GM23338 (cell line): ENCODE results near the gene SERPINH1.

Source experiments
- CTCF ChIP-seq, 2 experiments: fragments of 200-600 bp in 1 of 2; sonication (generic) in 1 of 2; conservative IDR thresholded peaks; 2 replicates each; pipeline versions ENCODE4 v1.5.1 to v1.6.1; 2016 to 2017; ENCODE audit warnings: antibody characterized with exemption in 2 of 2, low read depth in 2 of 2, mild to moderate bottlenecking in 2 of 2, moderate library complexity in 1 of 2
- ETS1 ChIP-seq: IDR thresholded peaks from 2 replicates; pipeline ENCODE4 v1.6.1; 2016; ENCODE audit warnings: antibody characterized with exemption
- EZH2 ChIP-seq: fragments of 200-600 bp; sonication (generic); IDR thresholded peaks from one replicate; pipeline ENCODE4 v1.8.0; 2017; ENCODE audit warnings: antibody characterized with exemption, mild to moderate bottlenecking, low read depth; ENCODE audit not compliant: unreplicated experiment
- EZH2phosphoT487 ChIP-seq: fragments of 200-600 bp; sonication (generic); IDR thresholded peaks from one replicate; pipeline ENCODE4 v1.8.1; 2018; ENCODE audit warnings: antibody characterized with exemption; ENCODE audit not compliant: unreplicated experiment
- JUNB ChIP-seq: IDR thresholded peaks from one replicate; pipeline ENCODE4 v1.6.1; 2016; ENCODE audit warnings: antibody characterized with exemption; ENCODE audit not compliant: unreplicated experiment
- POLR2AphosphoS5 ChIP-seq: IDR thresholded peaks from 2 replicates; pipeline ENCODE4 v1.6.1; 2016; ENCODE audit warnings: antibody characterized with exemption, low read depth
- REST ChIP-seq: IDR thresholded peaks from one replicate; pipeline ENCODE4 v1.6.1; 2018; ENCODE audit warnings: antibody characterized with exemption; ENCODE audit not compliant: unreplicated experiment

GRCh38 chr11:75595429-75595828 lies 33.4 kb downstream of the SERPINH1 start:
- no peak for TF ChIP-seq CTCF (conservative IDR thresholded peaks at IDR 0.05; ENCODE audit: low read depth in 2 of 2)
- no peak for TF ChIP-seq POLR2AphosphoS5
- TF ChIP-seq EZH2, result no peak
- no peak for TF ChIP-seq EZH2phosphoT487
- TF ChIP-seq REST, result no peak
- TF ChIP-seq JUNB, result no peak
- no peak for TF ChIP-seq ETS1
